HG03139 (cell line): ENCODE measurements around the gene MYB.

ENCODE experiments used
- ATAC-seq: cut with Tn5 transposase; IDR thresholded peaks from one replicate; pipeline ENCODE4 v1.9.1; 2021; ENCODE audit not compliant: unreplicated experiment

MYB gene

GRCh38 chr6:135219346-135219745 is 38.2 kb downstream of the MYB start:
- ATAC-seq, result no peak

- ATAC-seq, result no peak
These were observed 39.9 kb downstream of the MYB start for GRCh38 chr6:135221042-135221441.

- ATAC-seq, result no peak
These were observed 40.4 kb downstream of the MYB start for GRCh38 chr6:135221505-135221904.

- no peak for ATAC-seq
These were observed 41.5 kb downstream of the MYB start for GRCh38 chr6:135222623-135223022.

- no peak for ATAC-seq
These were observed 43.0 kb downstream of the MYB start for GRCh38 chr6:135224037-135224647.

- ATAC-seq, result no peak
These were observed 44.8 kb downstream of the MYB start for GRCh38 chr6:135225911-135226310.

- ATAC-seq, result peak; percentile 59
These were observed 45.4 kb downstream of the MYB start for GRCh38 chr6:135226537-135226936.

- no peak for ATAC-seq
These were observed 46.2 kb downstream of the MYB start for GRCh38 chr6:135227349-135227748.

- ATAC-seq, result no peak
These were observed 46.6 kb downstream of the MYB start for GRCh38 chr6:135227758-135228157.

- no peak for ATAC-seq
These were observed 47.4 kb downstream of the MYB start for GRCh38 chr6:135228486-135228885.

GRCh38 chr6:135229996-135230395 is 48.9 kb downstream of the MYB start:
- ATAC-seq, result no peak

- ATAC-seq, result no peak
These were observed 49.8 kb downstream of the MYB start for GRCh38 chr6:135230711-135231468.

GRCh38 chr6:135231469-135231844 is 50.3 kb downstream of the MYB start:
- no peak for ATAC-seq

GRCh38 chr6:135233686-135234491 is 52.8 kb downstream of the MYB start:
- no peak for ATAC-seq

- no peak for ATAC-seq
These were observed 53.3 kb downstream of the MYB start for GRCh38 chr6:135234492-135234780.

GRCh38 chr6:135235716-135236115 is 54.6 kb downstream of the MYB start:
- ATAC-seq, result no peak

GRCh38 chr6:135236319-135236718 is 55.2 kb downstream of the MYB start:
- ATAC-seq, result no peak

- no peak for ATAC-seq
These were observed 55.6 kb downstream of the MYB start for GRCh38 chr6:135236732-135237131.

GRCh38 chr6:135240711-135241110 is 59.6 kb downstream of the MYB start:
- no peak for ATAC-seq

- ATAC-seq, result no peak
These were observed 63.0 kb downstream of the MYB start for GRCh38 chr6:135243871-135244796.

GRCh38 chr6:135244805-135245204 is 63.7 kb downstream of the MYB start:
- ATAC-seq, result no peak
